ENCODE data around the gene TUFT1. TPM values are rescaled to one million over a fixed set of nuclear protein-coding genes. Genes with fewer than 3 reads are reported as not detected.

The TUFT1 gene
- total RNA-seq, 1 experiment from 2014 or later, result 31.4 TPM

- BruUV-seq (replicated peaks), result no TSS peak
- Mint-ChIP-seq H3K27ac (ENCODE audit: unreplicated experiment) (peak overlapping the region; percentile 74), H3K4me3 (ENCODE audit: low read depth, unreplicated experiment) (no peak overlapping the region), H3K36me3 (ENCODE audit: insufficient read depth, unreplicated experiment) (peaks cover 15% of the 10 kb centered on the region), H3K9me3 (ENCODE audit: low read depth, unreplicated experiment) (no peaks in the 10 kb centered on the region), H3K4me1 (ENCODE audit: low read depth, unreplicated experiment) (peaks cover 41% of the 10 kb centered on the region), H3K27me3 (ENCODE audit: unreplicated experiment) (no peaks in the 10 kb centered on the region)
- no peak for TF ChIP-seq CTCF (IDR thresholded peaks at IDR 0.05; ENCODE audit: unreplicated experiment)
- peak; percentile 67 for DNase-seq
- CTCF ChIA-PET, result interaction anchor here (0.7 to 2.4 kb wide), 8 partner anchors 16 to 213 kb away, joined by 3 to 7 read pairs (median 4); partner anchors contain the start of genes CGN and TUFT1
- intact Hi-C loops (cut with micrococcal nuclease; ENCODE audit: unreplicated experiment), result no loop called here
Measured at GRCh38 chr1:151494741-151495281, 45.3 kb upstream of the TUFT1 start.

GRCh38 chr1:151495316-151495715 is 44.8 kb upstream of the TUFT1 start:
- H3K36me3 Mint-ChIP-seq (ENCODE audit: insufficient read depth, unreplicated experiment), result peaks cover 15% of the 10 kb centered on the region
- H3K4me1 Mint-ChIP-seq (ENCODE audit: low read depth, unreplicated experiment), result peaks cover 41% of the 10 kb centered on the region
- no peak overlapping the region for H3K4me3 Mint-ChIP-seq (ENCODE audit: low read depth, unreplicated experiment)
- TF ChIP-seq CTCF (IDR thresholded peaks at IDR 0.05; ENCODE audit: unreplicated experiment), result no peak
- H3K27me3 Mint-ChIP-seq (ENCODE audit: unreplicated experiment), result no peaks in the 10 kb centered on the region
- DNase-seq, result no peak
- peak overlapping the region; percentile 74 for H3K27ac Mint-ChIP-seq (ENCODE audit: unreplicated experiment)
- intact Hi-C loops (cut with micrococcal nuclease; ENCODE audit: unreplicated experiment), result no loop called here
- no peaks in the 10 kb centered on the region for H3K9me3 Mint-ChIP-seq (ENCODE audit: low read depth, unreplicated experiment)
- CTCF ChIA-PET, result interaction anchor here (0.9 to 2.4 kb wide), 5 partner anchors 20 to 214 kb away, joined by 3 to 7 read pairs (median 3); partner anchors contain the start of gene TUFT1
- no TSS peak for BruUV-seq (replicated peaks)

GRCh38 chr1:151499365-151499764 is 40.7 kb upstream of the TUFT1 start:
- Mint-ChIP-seq H3K27me3 (ENCODE audit: unreplicated experiment) (no peaks in the 10 kb centered on the region), H3K36me3 (ENCODE audit: insufficient read depth, unreplicated experiment) (peaks cover 9% of the 10 kb centered on the region), H3K4me1 (ENCODE audit: low read depth, unreplicated experiment) (peaks cover 37% of the 10 kb centered on the region), H3K4me3 (ENCODE audit: low read depth, unreplicated experiment) (no peak overlapping the region), H3K9me3 (ENCODE audit: low read depth, unreplicated experiment) (no peaks in the 10 kb centered on the region), H3K27ac (ENCODE audit: unreplicated experiment) (no peak overlapping the region)
- CTCF ChIA-PET, result no interaction called here
- no peak for TF ChIP-seq CTCF (IDR thresholded peaks at IDR 0.05; ENCODE audit: unreplicated experiment)
- no TSS peak for BruUV-seq (replicated peaks)
- intact Hi-C loops (cut with micrococcal nuclease; ENCODE audit: unreplicated experiment), result no loop called here
- DNase-seq, result no peak

- intact Hi-C loops (cut with micrococcal nuclease; ENCODE audit: unreplicated experiment), result no loop called here
- Mint-ChIP-seq H3K36me3 (ENCODE audit: insufficient read depth, unreplicated experiment) (peaks cover 3% of the 10 kb centered on the region), H3K4me1 (ENCODE audit: low read depth, unreplicated experiment) (peaks cover 31% of the 10 kb centered on the region), H3K4me3 (ENCODE audit: low read depth, unreplicated experiment) (no peak overlapping the region), H3K9me3 (ENCODE audit: low read depth, unreplicated experiment) (no peaks in the 10 kb centered on the region), H3K27me3 (ENCODE audit: unreplicated experiment) (no peaks in the 10 kb centered on the region), H3K27ac (ENCODE audit: unreplicated experiment) (no peak overlapping the region)
- no TSS peak for BruUV-seq (replicated peaks)
- DNase-seq, result no peak
- CTCF ChIA-PET, result interaction anchor here (0.5 kb wide), 1 partner anchor 331 kb away, joined by 4 read pairs; no protein-coding TSS in a partner anchor
- no peak for TF ChIP-seq CTCF (IDR thresholded peaks at IDR 0.05; ENCODE audit: unreplicated experiment)
Measured at GRCh38 chr1:151499930-151500329, 40.2 kb upstream of the TUFT1 start.
